Aorta (tissue), 5 donors: Measurements from ENCODE around the gene MEP1B. TPM values are rescaled to one million over a fixed set of nuclear protein-coding genes. Genes with fewer than 3 reads are reported as not detected.

Experiments
- ATAC-seq: fragments of 200-7000 bp; cut with Tn5 transposase; one replicate; pipeline ENCODE4 v1.9.1; 2022; ENCODE audit warnings: moderate library complexity; ENCODE audit not compliant: low FRiP score
- DNase-seq, 2 donors: peaks; one replicate each; pipeline ENCODE4 v3.0.0-alpha.2; 2020
- H3K27ac ChIP-seq, 2 donors: one replicate each; pipeline ENCODE4 v1.5.1; 2013; ENCODE audit warnings: low read length in 2 of 2, mild to moderate bottlenecking in 2 of 2, moderate library complexity in 2 of 2, control low read depth in 1 of 2, inconsistent platforms in 1 of 2, low read depth in 1 of 2
- H3K27me3 ChIP-seq, 2 donors: one replicate each; pipeline ENCODE4 v1.6.1; 2013; ENCODE audit warnings: control low read depth in 1 of 2, low read length in 1 of 2, mild to moderate bottlenecking in 1 of 2, moderate library complexity in 1 of 2; ENCODE audit not compliant: insufficient read depth in 2 of 2, control insufficient read depth in 1 of 2
- H3K36me3 ChIP-seq, 2 donors: one replicate each; pipeline ENCODE4 v1.6.1; 2013; ENCODE audit warnings: control low read depth in 1 of 2, low read length in 1 of 2, mild to moderate bottlenecking in 1 of 2; ENCODE audit not compliant: insufficient read depth in 2 of 2, control insufficient read depth in 1 of 2
- H3K4me1 ChIP-seq, 2 donors: one replicate each; pipeline ENCODE4 v1.6.1; 2013; ENCODE audit warnings: low read length in 2 of 2, control low read depth in 1 of 2, mild to moderate bottlenecking in 1 of 2, moderate library complexity in 1 of 2; ENCODE audit not compliant: insufficient read depth in 2 of 2, control insufficient read depth in 1 of 2
- H3K4me3 ChIP-seq, 2 donors: one replicate each; pipeline ENCODE4 v1.5.1; 2013; ENCODE audit warnings: low read length in 2 of 2, control low read depth in 1 of 2, mild to moderate bottlenecking in 1 of 2
- H3K9me3 ChIP-seq: one replicate; pipeline ENCODE4 v1.6.1; 2013; ENCODE audit warnings: mild to moderate bottlenecking, low read length; ENCODE audit not compliant: control insufficient read depth
- WGBS, 2 donors: extraction: QIAGEN DNeasy Blood & Tissue Kit; methylation state at CpG; one replicate each; pipeline ENCODE4 v1.1.7; 2013; 5-methylcytosine and 5-hydroxymethylcytosine counted together
- intact Hi-C, 2 donors: fragments of 100-400 bp; cut with DNase I; formaldehyde crosslinking; loops; one replicate each; pipeline versions ENCODE4 v1.14.2 to v1.15.0; 2022
- polyA plus RNA-seq, 2 donors: library from polyadenylated mRNA; stranded (reverse); fragments of 200-250 nt; gene quantifications; one replicate each; pipeline ENCODE4 v1.2.3, GENCODE V29; 2013
- total RNA-seq, 2 donors: library from RNA; stranded (reverse); fragmentation: NEBNext Ultra II Directional; extraction: Animal tissue kit (Norgen Biotek cat#: 25700); gene quantifications; one replicate each; pipeline ENCODE4 v1.2.1, GENCODE V29; 2021
- donor health status: healthy with polysubstance abuse.
- donor health status: Bipolar disorder and iron deficiency.
- donor health status: DM: no; HTN: no; CAD: no.
- donor health status: DM: no; HTN: no; CAD: no.
- donor health status: DM: yes; HTN: yes; CAD: no.

Gene MEP1B
- total and polyA plus RNA-seq, 4 donors: 6.0 TPM; not detected in 3

DNA sequence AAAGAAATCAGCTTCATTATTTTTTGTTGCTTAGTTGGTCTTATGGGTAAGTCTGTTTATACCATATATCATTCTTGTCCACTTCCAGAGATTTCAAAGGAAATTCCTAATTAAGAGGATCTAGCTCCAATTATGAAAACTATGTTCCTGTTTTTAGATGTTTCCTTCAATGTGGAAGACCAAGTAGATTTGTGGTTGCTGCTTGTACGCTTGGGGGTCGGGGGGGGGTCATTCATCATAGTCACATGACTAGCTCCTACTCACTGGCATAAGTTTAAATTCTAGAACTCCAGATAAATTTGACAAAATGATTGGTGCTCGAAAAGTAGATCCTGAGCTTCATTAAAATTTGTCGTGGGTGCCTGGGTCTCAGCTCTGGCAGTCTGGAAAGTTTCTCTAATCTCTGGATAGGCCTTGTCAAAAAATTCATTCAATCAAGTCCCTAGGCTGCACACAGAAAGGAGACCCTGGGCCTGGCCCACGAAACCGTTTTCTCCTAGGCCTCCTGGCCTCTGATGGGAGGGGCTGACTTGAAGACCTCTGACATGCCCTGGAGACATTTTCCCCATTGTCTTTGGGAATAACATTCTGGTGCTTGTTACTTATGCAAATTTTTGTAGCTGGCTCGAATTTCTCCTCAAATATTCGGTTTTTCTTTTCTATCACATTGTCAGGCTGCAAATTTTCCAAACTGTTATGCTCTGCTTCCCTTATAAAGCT lies 62.5 kb downstream of the MEP1B start:
- peaks cover 2% of the 10 kb centered on the region for H3K9me3 ChIP-seq
- 80 to 81% methylated on average over 8 of the region's 8 CpGs for WGBS, 2 donors
- H3K36me3 ChIP-seq: peaks cover 0 to 1% of the 10 kb centered on the region in 2 donors
- ATAC-seq (no peak), DNase-seq (no peak)
- H3K4me3 ChIP-seq: no peak overlapping the region
- no peaks in the 10 kb centered on the region for H3K27me3 ChIP-seq
- intact Hi-C loops: no loop called here
- no peak overlapping the region for H3K27ac ChIP-seq
- no peaks in the 10 kb centered on the region for H3K4me1 ChIP-seq

DNA sequence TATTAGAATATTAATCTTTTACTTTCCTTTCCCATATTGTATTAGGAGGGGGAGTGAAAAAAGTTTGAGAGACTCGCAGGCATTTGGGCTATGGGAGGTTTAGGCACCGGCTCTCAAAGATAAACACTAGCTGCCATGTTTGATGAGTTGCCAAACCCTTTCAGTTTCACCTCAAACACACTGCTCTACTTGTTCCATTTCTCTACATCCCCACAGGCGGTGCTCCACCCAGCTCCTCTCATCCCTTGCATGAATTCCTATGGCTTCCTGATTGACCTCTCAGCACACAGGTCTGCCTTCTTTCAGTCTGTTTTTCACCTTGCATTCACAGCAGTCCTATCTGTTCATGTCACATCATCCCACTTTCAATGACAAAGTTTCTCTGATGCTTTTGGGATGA lies 65.7 kb downstream of the MEP1B start:
- Histone ChIP-seq H3K4me1 (no peaks in the 10 kb centered on the region), H3K4me3 (no peak overlapping the region), H3K36me3 (peaks cover 0 to 1% of the 10 kb centered on the region in 2 donors), H3K27ac (no peak overlapping the region), H3K9me3 (peaks cover 2% of the 10 kb centered on the region), H3K27me3 (no peaks in the 10 kb centered on the region)
- intact Hi-C loops: no loop called here
- ATAC-seq (no peak), DNase-seq (no peak)
- WGBS, 2 donors: 48 to 64% methylated on average over 3 of the region's 3 CpGs

DNA sequence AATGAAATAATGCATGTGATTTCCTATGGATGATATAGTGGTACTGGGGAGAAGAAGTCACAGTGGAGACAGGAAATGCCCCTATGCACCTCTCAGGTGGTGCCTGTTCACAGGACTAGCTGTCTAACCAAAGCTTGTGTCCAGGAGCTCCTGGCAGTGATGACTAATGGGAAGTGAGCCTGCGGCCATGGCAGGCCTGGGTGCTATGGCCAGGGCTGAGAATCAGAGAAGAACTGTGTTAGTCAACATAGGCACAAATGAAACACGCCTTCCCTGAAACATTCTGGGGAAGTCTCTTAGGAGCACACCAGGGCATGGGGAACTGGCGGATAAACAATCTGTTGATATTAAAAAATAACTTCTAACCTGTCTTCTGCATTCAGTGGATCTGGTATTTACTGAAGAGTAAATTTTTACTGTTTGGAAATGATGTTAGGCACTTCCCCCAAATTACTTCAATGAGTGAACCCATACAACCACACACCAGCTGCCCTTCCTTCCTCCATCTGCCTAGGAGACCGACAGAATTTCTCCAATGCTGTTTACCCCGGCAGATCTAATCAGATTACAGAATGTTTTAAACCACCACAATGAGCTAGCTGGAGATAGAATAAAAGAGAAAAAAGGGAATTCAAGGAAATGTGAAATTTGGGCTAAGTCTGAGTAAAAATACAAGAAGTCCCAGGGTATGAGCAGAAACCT lies 67.4 kb downstream of the MEP1B start:
- no peak overlapping the region for H3K4me3 ChIP-seq
- H3K4me1 ChIP-seq: peaks cover 0 to 2% of the 10 kb centered on the region in 2 donors
- H3K9me3 ChIP-seq: no peaks in the 10 kb centered on the region
- 87 to 88% methylated on average over 5 of the region's 5 CpGs for WGBS, 2 donors
- intact Hi-C loops: no loop called here
- H3K27me3 ChIP-seq: no peaks in the 10 kb centered on the region
- H3K36me3 ChIP-seq: no peaks in the 10 kb centered on the region
- no peak for DNase-seq
- ATAC-seq: no peak
- no peak overlapping the region for H3K27ac ChIP-seq

DNA sequence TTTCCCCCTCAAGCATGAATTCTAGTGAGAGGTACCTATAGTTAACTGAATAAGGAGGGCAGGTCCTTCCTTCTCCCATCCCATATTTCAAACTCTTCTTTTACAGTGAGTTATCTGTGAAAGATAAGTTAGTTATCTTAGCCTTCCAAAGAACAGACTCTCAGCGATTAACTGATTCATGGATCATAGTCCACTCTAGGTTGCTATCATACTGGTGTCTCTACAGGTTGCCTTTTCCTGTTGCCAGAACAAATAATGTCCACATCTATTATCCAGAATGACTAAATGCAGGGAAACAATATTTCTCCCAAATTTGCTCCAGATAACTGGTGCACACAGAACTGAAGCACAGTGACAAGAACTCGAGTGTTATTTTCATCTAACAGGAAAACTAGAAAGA lies 68.3 kb downstream of the MEP1B start:
- WGBS, 2 donors: 63 to 74% methylated on average over 2 of the region's 2 CpGs
- H3K27ac ChIP-seq: no peak overlapping the region
- intact Hi-C loops: no loop called here
- peaks cover 0 to 2% of the 10 kb centered on the region in 2 donors for H3K4me1 ChIP-seq
- ATAC-seq (no peak), DNase-seq (no peak)
- H3K27me3 ChIP-seq: no peaks in the 10 kb centered on the region
- H3K4me3 ChIP-seq: no peak overlapping the region
- H3K36me3 ChIP-seq: no peaks in the 10 kb centered on the region
- no peaks in the 10 kb centered on the region for H3K9me3 ChIP-seq

DNA sequence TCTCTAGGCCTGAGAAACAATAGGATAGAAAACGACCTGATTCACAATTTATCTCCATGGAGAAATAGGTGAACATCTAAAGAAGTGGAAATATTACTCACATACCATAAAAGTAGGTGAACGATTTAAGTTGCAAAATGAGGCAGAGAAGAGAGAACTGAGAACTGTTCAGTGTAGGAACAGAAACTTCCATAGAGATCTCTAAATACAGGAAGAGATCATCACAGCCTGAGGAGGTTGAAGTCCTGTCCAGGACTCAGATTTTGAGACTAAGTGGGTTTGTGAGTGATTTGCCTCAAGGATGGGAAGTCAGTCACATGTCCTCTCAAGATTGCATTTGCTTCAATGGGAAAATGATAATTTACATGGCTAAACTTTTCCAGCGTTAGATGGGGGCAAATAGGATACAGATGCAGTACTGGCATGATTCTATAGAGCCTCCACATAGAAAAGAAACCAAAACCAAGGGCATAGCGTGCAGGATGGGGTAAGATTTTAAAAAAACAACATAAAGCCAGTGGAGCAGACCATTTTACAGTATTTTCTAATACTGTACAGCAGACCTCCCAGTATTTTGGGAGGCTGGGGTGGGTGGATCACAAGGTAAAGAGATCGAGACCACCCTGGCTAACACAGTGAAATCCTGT lies 68.8 kb downstream of the MEP1B start:
- Histone ChIP-seq H3K27ac (no peak overlapping the region), H3K9me3 (no peaks in the 10 kb centered on the region), H3K36me3 (no peaks in the 10 kb centered on the region), H3K4me1 (peaks cover 0 to 2% of the 10 kb centered on the region in 2 donors), H3K4me3 (no peak overlapping the region), H3K27me3 (no peaks in the 10 kb centered on the region)
- ATAC-seq (no peak), DNase-seq (no peak)
- 80 to 84% methylated on average over 5 of the region's 5 CpGs for WGBS, 2 donors
- intact Hi-C loops: no loop called here

DNA sequence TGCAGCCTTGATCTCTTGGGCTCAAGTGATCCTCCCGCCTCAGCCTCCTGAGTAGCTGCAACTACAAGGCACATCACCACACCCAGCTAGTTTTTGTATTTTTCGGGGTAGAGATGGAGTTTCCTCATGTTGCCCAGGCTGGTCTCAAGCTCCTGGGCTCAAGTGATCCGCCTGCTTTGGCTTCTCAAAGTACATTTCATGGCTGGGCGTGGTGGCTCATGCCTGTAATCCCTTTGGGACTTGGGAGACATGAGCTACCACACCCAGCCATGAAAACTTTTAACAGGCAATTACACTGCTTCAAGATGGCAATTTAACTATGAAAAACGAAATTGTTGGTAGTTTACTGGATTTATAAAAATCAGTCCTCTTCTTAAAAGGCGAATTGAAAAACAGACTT lies 69.7 kb downstream of the MEP1B start:
- intact Hi-C loops: no loop called here

DNA sequence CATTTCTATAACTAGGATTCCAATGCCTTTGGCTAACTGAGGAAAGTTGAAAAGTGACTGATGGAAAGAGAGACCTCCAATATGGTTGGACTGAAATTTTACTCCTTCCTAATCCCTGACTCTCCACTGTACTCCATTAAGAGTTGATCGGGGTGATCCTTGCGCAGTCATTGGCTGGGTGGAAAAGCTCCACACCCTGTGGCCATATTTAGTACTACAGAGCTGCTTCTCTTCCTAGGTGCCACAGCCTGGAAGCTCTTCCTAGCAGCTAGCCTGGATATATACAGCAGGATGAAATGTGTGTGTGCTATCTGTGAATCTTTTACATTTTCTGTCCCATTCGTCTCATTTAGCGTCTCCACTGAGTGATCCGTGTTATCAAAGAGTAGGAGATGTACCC lies 71.2 kb downstream of the MEP1B start:
- Histone ChIP-seq H3K4me1 (peaks cover 0 to 2% of the 10 kb centered on the region in 2 donors), H3K4me3 (no peak overlapping the region), H3K9me3 (no peaks in the 10 kb centered on the region), H3K36me3 (no peaks in the 10 kb centered on the region), H3K27ac (no peak overlapping the region), H3K27me3 (no peaks in the 10 kb centered on the region)
- DNase-seq (no peak), ATAC-seq (no peak)
- intact Hi-C loops: no loop called here
- WGBS, 2 donors: 96 to 97% methylated on average over 5 of the region's 5 CpGs

More for the DNA sequence above, 69.7 kb downstream of the MEP1B start:
- Histone ChIP-seq H3K36me3 (no peaks in the 10 kb centered on the region), H3K27me3 (no peaks in the 10 kb centered on the region), H3K9me3 (no peaks in the 10 kb centered on the region), H3K27ac (no peak overlapping the region), H3K4me1 (peaks cover 0 to 2% of the 10 kb centered on the region in 2 donors), H3K4me3 (no peak overlapping the region)
- WGBS, 2 donors: 91 to 93% methylated on average over 6 of the region's 6 CpGs
- ATAC-seq (no peak), DNase-seq (no peak)

DNA sequence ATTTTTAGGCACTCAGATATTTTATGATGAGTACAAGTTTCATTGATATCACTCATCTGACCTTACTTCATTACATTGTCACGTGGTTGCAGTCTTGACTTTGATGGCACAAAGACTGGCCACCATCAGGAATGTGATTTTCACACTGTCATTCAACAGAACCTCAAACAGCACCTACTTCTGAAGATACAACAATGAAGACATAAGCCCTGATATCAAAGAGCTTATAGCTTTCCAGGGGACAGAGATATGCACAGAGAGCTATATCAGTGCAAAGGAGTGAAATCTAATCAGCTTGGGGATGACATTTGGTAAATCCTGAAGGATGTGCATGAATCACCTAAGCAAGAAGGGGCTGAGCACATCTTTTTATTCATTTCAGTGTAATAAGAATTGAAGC lies 72.3 kb downstream of the MEP1B start:
- Histone ChIP-seq H3K27me3 (no peaks in the 10 kb centered on the region), H3K4me3 (no peak overlapping the region), H3K36me3 (no peaks in the 10 kb centered on the region), H3K27ac (no peak overlapping the region), H3K9me3 (no peaks in the 10 kb centered on the region), H3K4me1 (peaks cover 0 to 2% of the 10 kb centered on the region in 2 donors)
- no peak for ATAC-seq
- 88 to 91% methylated on average over 1 of the region's 1 CpG for WGBS, 2 donors
- no peak for DNase-seq
- intact Hi-C loops: no loop called here
